Activated CD8-positive, alpha-beta T cell treated with anti-CD3 and anti-CD28 coated beads, Interleukin-2, amount 10 ng/mL, durations not matched to agents 7 days and 5 days (primary cell): ENCODE data around the gene MYO1H. TPM values are rescaled to one million over a fixed set of nuclear protein-coding genes. Genes with fewer than 3 reads are reported as not detected.
A peak's percentile ranks its signal among the peaks of the same experiment; 100 is the strongest.

Source experiments
- ATAC-seq: fragments of 150-1000 bp; cut with Tn5 transposase; one replicate; pipeline ENCODE4 v1.10.0; 2021; ENCODE audit warnings: moderate library complexity
- CTCF ChIA-PET: fragments of 350-600 bp; sonication (Branson Sonifier 250); formaldehyde crosslinking; loops from one replicate; lab custom pipeline; 2021; ENCODE audit warnings: antibody characterized with exemption; lab: Charles Lee
- POLR2A ChIA-PET: fragments of 350-600 bp; sonication (Branson Sonifier 250); formaldehyde crosslinking; loops from one replicate; lab custom pipeline; 2021; ENCODE audit warnings: antibody characterized with exemption; lab: Charles Lee
- DNase-seq: peaks from one replicate; pipeline ENCODE4 v3.0.0-alpha.2; 2020
- H3K27ac Mint-ChIP-seq: one replicate; pipeline ENCODE4 v1.8.0; 2021; ENCODE audit warnings: mild to moderate bottlenecking, mixed read lengths
- H3K27me3 Mint-ChIP-seq: one replicate; pipeline ENCODE4 v1.8.0; 2021; ENCODE audit warnings: low read depth, mixed read lengths
- H3K36me3 Mint-ChIP-seq: one replicate; pipeline ENCODE4 v1.8.0; 2021; ENCODE audit warnings: low read depth, mixed read lengths
- H3K4me1 Mint-ChIP-seq: one replicate; pipeline ENCODE4 v1.8.0; 2021; ENCODE audit warnings: low read depth, mixed read lengths
- H3K4me3 Mint-ChIP-seq: one replicate; pipeline ENCODE4 v1.8.0; 2021; ENCODE audit warnings: mild to moderate bottlenecking, mixed read lengths
- H3K9me3 Mint-ChIP-seq: one replicate; pipeline ENCODE4 v1.8.0; 2022; ENCODE audit warnings: mixed read lengths; ENCODE audit not compliant: insufficient read depth
- total RNA-seq, 2 experiments: library from RNA; stranded (reverse); gene quantifications; one replicate each; pipeline ENCODE4 v1.2.3, GENCODE V29; 2021

The MYO1H gene
- total RNA-seq, 2 experiments from 2014 or later = not detected

DNA sequence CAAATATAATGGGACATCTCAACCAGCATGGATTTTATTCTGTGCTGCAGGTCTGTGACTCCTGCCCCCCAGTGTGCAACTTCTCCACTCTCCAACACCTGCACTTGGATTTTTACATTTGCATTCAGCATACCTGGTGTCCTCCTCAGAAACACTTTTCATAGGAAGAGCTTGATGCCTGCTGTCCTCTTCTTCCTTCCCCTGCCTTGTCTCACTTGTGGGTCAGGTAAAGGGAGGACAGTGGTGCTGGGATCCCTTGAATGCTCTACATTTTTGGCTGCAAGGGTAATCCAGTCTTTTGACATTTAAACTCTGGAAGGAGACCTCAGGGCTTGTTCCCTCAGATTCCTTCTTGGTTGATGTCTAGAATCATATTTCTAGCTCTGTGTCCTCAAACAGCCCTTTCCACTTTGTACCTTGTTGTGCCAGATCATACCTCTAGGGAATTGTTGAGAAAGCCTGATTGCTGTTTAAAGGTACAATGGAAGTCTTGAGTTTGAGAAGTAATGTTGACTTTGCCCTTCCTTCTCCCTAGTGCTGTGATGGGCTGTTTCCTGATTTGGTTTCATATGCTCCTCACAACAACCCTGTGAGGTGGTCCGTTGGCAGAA is 142.4 kb downstream of the MYO1H start:
- Mint-ChIP-seq H3K4me1 (peaks cover 5% of the 10 kb centered on the region), H3K27ac (no peak overlapping the region), H3K36me3 (peaks cover 47% of the 10 kb centered on the region), H3K9me3 (no peaks in the 10 kb centered on the region), H3K4me3 (no peak overlapping the region), H3K27me3 (no peaks in the 10 kb centered on the region)
- ATAC-seq (no peak), DNase-seq (no peak)
- ChIA-PET POLR2A (interaction anchor here (1.8 kb wide), 1 partner anchor 13 kb away, joined by 8 read pairs; the partner anchor contains the start of genes KCTD10 and UBE3B), CTCF (interaction anchor here (0.9 to 1.9 kb wide), 2 partner anchors 27 to 56 kb away, joined by 3 to 6 read pairs; no protein-coding TSS in a partner anchor)

DNA sequence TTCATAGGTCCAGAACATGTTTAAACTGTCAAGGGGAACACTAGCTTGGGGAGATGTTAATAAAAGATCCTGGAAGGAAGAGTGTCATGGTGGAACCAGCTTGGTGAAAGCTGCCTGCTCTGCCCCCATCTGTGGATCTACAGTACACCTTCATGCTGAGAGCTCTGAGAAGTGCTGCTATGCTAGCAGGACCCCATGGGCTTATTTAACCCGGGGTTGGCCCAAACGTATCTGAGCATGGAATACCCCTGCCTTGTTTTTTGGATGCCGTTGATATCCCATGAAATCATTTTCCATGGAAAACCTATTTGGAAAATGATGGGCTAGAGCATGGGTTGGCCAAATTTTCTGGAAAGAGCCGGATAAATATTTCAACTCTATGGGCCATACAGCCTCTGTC is 144.0 kb downstream of the MYO1H start:
- Mint-ChIP-seq H3K36me3 (peaks cover 44% of the 10 kb centered on the region), H3K9me3 (no peaks in the 10 kb centered on the region), H3K27me3 (no peaks in the 10 kb centered on the region), H3K27ac (no peak overlapping the region), H3K4me3 (no peak overlapping the region), H3K4me1 (peaks cover 9% of the 10 kb centered on the region)
- CTCF ChIA-PET = interaction anchor here (1.1 to 1.9 kb wide), 2 partner anchors 58 to 106 kb away, joined by 3 to 6 read pairs; no protein-coding TSS in a partner anchor
- DNase-seq = no peak
- ATAC-seq = no peak
- POLR2A ChIA-PET = no interaction called here

DNA sequence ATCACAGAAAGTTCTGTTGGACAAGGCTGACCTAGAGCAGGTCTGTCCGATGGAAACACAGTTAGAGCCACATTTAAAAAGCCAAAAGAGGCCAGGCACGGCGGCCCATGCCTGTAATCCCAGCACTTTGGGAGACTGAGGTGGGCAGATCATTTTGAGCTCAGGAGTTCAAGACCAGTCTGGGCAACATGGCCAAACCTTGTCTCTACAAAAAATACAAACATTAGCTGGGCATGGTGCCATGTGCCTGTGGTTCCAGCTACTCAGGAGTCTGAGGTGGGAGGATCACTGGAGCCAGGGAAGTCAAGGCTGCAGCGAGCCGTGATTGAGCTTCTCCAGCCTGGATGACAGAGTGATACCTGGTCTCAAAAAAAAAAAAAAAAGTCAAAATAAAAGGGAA is 144.7 kb downstream of the MYO1H start:
- no peak overlapping the region for H3K27ac Mint-ChIP-seq
- ChIA-PET POLR2A (no interaction called here), CTCF (interaction anchor here (1.1 kb wide), 1 partner anchor 106 kb away, joined by 3 read pairs; no protein-coding TSS in a partner anchor)
- H3K9me3 Mint-ChIP-seq = no peaks in the 10 kb centered on the region
- no peaks in the 10 kb centered on the region for H3K27me3 Mint-ChIP-seq
- no peak overlapping the region for H3K4me3 Mint-ChIP-seq
- H3K36me3 Mint-ChIP-seq = peaks cover 38% of the 10 kb centered on the region
- DNase-seq (no peak), ATAC-seq (no peak)
- H3K4me1 Mint-ChIP-seq = peaks cover 9% of the 10 kb centered on the region

DNA sequence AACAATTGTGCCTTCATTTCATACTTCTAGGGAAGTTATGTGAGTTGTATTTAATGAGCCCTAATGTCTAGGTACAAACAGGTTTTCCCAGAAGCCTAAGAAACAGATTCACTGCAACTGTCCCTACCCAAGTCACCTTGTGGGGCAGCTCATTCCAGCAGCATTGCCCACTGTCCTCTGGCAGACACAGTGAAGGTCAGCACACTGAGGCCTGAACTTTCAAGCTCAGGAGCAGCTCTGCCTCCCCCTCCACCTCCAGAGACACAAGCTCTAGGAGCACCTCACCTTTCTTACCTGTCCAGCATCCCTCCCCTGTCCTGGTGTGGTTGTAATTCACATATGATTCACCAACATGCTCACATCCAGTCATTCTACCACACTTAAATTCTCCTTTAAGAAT is 145.4 kb downstream of the MYO1H start:
- H3K27me3 Mint-ChIP-seq = no peaks in the 10 kb centered on the region

DNA sequence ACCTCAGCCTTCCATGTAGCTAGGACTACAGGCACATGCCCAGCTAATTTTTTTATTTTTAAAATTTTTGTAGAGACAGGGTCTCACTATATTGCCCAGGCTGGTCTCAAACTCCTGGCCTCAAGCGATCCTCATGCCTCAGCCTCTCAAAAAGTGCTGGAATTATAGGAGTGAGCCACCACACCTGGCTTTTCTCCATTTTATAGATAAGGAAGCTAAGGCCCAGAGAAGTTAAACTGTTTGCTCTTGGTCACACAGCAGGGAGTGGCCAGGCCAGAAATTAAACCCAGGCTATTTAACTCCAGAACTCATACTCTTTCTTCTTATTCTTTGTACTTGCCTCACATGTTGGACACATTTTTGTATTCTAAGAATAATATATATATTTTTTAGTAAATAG is 146.2 kb downstream of the MYO1H start:
- no peaks in the 10 kb centered on the region for H3K9me3 Mint-ChIP-seq
- CTCF ChIA-PET = interaction anchor here (0.9 to 2.8 kb wide), 2 partner anchors 25 to 61 kb away, joined by 4 to 8 read pairs; no protein-coding TSS in a partner anchor

More for the DNA sequence above, 145.4 kb downstream of the MYO1H start:
- H3K4me3 Mint-ChIP-seq = no peak overlapping the region
- H3K4me1 Mint-ChIP-seq = peaks cover 12% of the 10 kb centered on the region
- DNase-seq (no peak), ATAC-seq (no peak)
- no peak overlapping the region for H3K27ac Mint-ChIP-seq
- ChIA-PET POLR2A (no interaction called here), CTCF (interaction anchor here (1.1 to 2.8 kb wide), 2 partner anchors 26 to 105 kb away, joined by 3 to 8 read pairs; no protein-coding TSS in a partner anchor)
- no peaks in the 10 kb centered on the region for H3K9me3 Mint-ChIP-seq
- H3K36me3 Mint-ChIP-seq = peaks cover 41% of the 10 kb centered on the region

DNA sequence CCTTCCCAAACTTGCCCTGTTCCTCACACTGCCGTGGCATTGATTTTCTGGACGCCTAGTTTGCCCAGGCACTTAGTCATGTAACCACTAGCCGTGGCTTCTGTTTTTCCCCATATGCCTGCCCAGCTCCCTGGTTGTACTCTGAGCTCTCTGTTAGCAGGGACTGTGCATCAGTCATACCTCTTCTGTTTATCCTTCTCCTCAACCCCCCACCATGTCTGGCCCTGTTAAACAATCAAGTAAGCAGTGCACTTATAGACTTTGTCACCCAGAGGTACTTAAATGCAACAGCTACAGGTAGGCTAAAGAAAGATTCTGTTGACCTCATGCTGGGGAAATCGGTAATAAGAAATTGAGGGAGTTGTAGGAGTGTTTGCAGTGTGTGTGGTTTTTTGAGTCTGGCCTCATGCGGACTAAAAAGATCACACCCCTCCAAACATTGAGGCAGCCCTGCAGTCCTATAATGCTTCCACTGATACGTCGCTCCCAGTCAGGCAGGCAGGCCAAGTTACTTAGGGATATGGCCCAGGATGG is 146.7 kb downstream of the MYO1H start:
- Mint-ChIP-seq H3K27me3 (no peaks in the 10 kb centered on the region), H3K4me3 (no peak overlapping the region), H3K9me3 (no peaks in the 10 kb centered on the region), H3K36me3 (peaks cover 41% of the 10 kb centered on the region), H3K27ac (no peak overlapping the region), H3K4me1 (peaks cover 12% of the 10 kb centered on the region)
- DNase-seq = no peak
- ChIA-PET POLR2A (no interaction called here), CTCF (interaction anchor here (0.7 to 2.8 kb wide), 4 partner anchors 17 to 61 kb away, joined by 3 to 8 read pairs (median 6); partner anchors contain the start of genes KCTD10 and UBE3B)
- no peak for ATAC-seq

More for the DNA sequence above, 146.2 kb downstream of the MYO1H start:
- DNase-seq = no peak
- peaks cover 12% of the 10 kb centered on the region for H3K4me1 Mint-ChIP-seq
- no peak overlapping the region for H3K4me3 Mint-ChIP-seq
- POLR2A ChIA-PET = no interaction called here
- no peak for ATAC-seq
- no peak overlapping the region for H3K27ac Mint-ChIP-seq
- H3K27me3 Mint-ChIP-seq = no peaks in the 10 kb centered on the region
- H3K36me3 Mint-ChIP-seq = peaks cover 44% of the 10 kb centered on the region

DNA sequence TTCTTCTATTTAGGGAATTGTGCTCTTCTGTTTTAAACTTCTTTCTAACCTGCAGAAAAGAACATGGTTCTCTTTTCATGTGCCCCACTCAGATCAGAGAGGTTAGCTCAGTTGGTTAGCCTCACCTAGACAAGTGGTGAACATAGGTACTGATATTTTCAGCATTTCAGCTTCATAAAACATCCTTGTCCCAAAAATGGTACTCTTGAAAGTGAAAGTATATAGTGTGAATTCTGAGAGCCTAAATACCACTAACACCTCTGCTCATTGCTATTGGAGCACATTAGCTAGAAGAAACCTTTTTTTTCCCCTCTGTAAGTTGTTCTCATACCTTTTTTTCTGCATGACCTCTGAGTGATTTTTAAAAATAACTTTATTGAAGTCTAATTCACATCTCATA is 147.3 kb downstream of the MYO1H start:
- Mint-ChIP-seq H3K4me1 (peaks cover 12% of the 10 kb centered on the region), H3K27ac (peak overlapping the region; percentile 35), H3K4me3 (no peak overlapping the region), H3K27me3 (no peaks in the 10 kb centered on the region), H3K9me3 (no peaks in the 10 kb centered on the region), H3K36me3 (peaks cover 38% of the 10 kb centered on the region)
- ATAC-seq (peak; percentile 72), DNase-seq (no peak)
- POLR2A ChIA-PET = no interaction called here
- CTCF ChIA-PET = interaction anchor here (0.7 to 2.8 kb wide), 3 partner anchors 18 to 62 kb away, joined by 3 to 8 read pairs (median 7); partner anchors contain the start of genes KCTD10 and UBE3B

DNA sequence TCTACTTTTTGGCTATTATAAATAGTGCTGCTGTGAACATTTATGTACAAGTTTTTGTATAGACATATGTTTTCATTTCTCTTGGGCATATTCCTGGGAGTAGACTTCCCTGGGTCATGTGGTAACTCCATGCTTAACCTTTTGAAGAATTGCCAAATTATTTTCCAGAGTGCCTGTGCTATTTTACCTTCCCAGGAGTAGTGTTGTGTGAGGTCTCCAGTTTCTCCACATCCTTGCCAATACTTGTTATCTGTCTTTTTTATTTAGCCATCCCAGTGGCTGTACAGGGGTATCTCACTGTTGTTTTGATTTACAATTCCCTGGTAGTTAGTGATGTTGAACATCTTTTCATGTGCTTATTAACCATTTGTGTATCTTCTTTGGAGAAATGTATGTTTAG is 148.6 kb downstream of the MYO1H start:
- H3K9me3 Mint-ChIP-seq = no peaks in the 10 kb centered on the region
- H3K4me1 Mint-ChIP-seq = peaks cover 12% of the 10 kb centered on the region
- CTCF ChIA-PET = no interaction called here
- no peaks in the 10 kb centered on the region for H3K27me3 Mint-ChIP-seq
- POLR2A ChIA-PET = no interaction called here
- peaks cover 32% of the 10 kb centered on the region for H3K36me3 Mint-ChIP-seq
- ATAC-seq = no peak
- H3K27ac Mint-ChIP-seq = no peak overlapping the region
- no peak overlapping the region for H3K4me3 Mint-ChIP-seq
- no peak for DNase-seq

DNA sequence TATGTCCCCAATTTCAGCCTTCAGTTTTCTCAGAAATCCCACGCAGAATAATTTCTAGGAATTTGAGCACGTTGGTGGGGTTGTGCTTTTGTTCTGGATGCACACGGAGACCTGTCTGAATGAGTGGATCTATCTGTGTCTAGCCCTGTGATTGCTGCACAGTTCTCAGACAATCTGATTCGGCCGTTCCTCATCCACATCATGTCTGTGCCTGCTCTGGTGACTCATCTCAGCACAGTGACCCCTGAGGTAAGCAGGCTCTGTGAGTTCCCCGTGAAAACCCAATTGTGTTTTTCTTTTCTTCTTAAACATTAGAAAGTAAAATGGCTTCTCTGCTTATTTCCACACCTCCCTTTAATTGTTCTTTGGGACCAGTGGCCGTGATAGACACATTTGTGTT is 150.0 kb downstream of the MYO1H start:
- DNase-seq (no peak), ATAC-seq (no peak)
- Mint-ChIP-seq H3K4me3 (no peak overlapping the region), H3K9me3 (no peaks in the 10 kb centered on the region), H3K36me3 (peaks cover 30% of the 10 kb centered on the region), H3K27ac (no peak overlapping the region), H3K27me3 (no peaks in the 10 kb centered on the region), H3K4me1 (peaks cover 12% of the 10 kb centered on the region)
- CTCF ChIA-PET = no interaction called here
- POLR2A ChIA-PET = no interaction called here

Other genes with a start within 250 kb of the MYO1H start
- gene ACACB, start 231.3 kb upstream of the MYO1H start, total RNA-seq = 10 to 100 TPM; 11.9 to 14.8 TPM
- not detected for gene FOXN4, start 38.6 kb upstream of the MYO1H start, total RNA-seq
- gene KCTD10, start 129.4 kb downstream of the MYO1H start, total RNA-seq = 10 to 100 TPM; 35.7 to 38.8 TPM
- 10 to 100 TPM; 32.0 to 34.1 TPM for gene UBE3B, start 129.7 kb downstream of the MYO1H start, total RNA-seq
- gene MMAB, start 225.6 kb downstream of the MYO1H start, total RNA-seq = 10 to 100 TPM; 42.8 to 44.3 TPM
- gene MVK, start 225.9 kb downstream of the MYO1H start, total RNA-seq = 10 to 100 TPM; 25.0 to 28.5 TPM